Fibroblast of mammary gland (primary cell): ENCODE measurements around the gene DCDC2C.

ENCODE experiments used
- DNase-seq: peaks from one replicate; pipeline ENCODE4 v3.0.0-alpha.2; 2010; ENCODE audit warnings: low read depth
- H3K4me3 ChIP-seq: 2 replicates; pipeline ENCODE4 v1.5.1; 2011; ENCODE audit warnings: low read depth, mild to moderate bottlenecking, low read length, moderate library complexity; ENCODE audit not compliant: control insufficient read depth
- TF ChIP-seq, protein P1 (sequence below): conservative IDR thresholded peaks from 2 replicates; pipeline ENCODE4 v1.5.1; 2011; ENCODE audit warnings: low read depth, low read length, inconsistent platforms; ENCODE audit not compliant: control insufficient read depth, insufficient read depth

Gene DCDC2C

DNA sequence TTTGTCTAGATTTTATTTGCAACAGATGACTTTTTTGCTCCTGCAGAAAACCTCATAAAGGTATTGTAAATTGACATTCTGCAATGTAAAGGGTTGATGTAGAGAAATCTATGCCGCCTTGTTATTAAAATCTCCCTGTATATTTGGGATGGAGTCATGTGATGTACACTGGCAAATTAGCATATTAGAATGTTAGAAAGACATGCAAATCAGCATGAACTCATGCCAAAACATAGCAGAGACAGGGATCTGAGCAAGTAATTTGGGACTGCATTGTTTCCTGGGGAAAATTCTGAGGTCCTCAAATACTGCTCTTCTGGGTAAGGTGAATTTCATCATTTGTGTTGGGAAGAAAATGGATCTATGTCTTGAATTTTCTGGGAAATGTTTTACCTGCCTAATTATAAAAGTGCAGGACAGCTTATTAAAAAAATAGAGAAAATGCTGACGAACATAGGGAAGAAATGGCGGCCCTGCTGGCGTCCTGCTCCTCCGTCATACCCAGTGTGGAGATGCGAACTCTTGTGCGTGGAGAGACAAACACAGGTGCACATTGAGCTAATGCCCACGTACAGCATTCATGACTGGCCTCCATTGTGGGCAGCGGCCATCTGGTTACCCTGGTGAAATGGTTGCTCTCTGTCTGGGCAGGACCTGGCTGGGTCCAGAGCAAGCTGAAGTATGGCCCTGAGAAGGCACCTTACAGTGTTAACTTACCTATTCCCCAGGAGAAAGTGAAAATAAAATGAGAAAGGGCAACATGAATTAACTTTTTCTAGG lies 29.1 kb upstream of the DCDC2C start:
- no peak overlapping the region for H3K4me3 ChIP-seq
- TF ChIP-seq, protein P1, sequence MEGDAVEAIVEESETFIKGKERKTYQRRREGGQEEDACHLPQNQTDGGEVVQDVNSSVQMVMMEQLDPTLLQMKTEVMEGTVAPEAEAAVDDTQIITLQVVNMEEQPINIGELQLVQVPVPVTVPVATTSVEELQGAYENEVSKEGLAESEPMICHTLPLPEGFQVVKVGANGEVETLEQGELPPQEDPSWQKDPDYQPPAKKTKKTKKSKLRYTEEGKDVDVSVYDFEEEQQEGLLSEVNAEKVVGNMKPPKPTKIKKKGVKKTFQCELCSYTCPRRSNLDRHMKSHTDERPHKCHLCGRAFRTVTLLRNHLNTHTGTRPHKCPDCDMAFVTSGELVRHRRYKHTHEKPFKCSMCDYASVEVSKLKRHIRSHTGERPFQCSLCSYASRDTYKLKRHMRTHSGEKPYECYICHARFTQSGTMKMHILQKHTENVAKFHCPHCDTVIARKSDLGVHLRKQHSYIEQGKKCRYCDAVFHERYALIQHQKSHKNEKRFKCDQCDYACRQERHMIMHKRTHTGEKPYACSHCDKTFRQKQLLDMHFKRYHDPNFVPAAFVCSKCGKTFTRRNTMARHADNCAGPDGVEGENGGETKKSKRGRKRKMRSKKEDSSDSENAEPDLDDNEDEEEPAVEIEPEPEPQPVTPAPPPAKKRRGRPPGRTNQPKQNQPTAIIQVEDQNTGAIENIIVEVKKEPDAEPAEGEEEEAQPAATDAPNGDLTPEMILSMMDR, result no peak
- no peak for DNase-seq

DNA sequence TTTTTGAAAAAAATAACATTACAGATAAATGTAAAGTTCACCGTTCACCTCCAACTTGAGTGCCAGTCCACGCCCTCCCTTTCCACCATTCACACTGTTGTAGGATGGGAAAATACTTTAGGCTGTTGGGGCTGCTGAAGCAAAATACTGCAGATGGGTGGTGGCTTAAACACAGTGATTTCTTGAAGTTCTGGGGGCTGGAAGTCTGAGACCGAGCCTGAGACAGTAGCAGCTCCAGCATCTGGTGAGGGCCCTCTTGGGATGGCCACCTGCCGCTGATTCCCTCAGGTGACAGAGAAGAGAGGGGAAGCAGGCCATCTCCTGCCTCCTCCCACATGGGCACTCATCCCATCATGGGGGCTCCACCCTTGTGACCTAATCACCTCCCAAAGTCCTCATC lies 27.7 kb upstream of the DCDC2C start:
- no peak overlapping the region for H3K4me3 ChIP-seq
- TF ChIP-seq, protein P1, result no peak
- no peak for DNase-seq

DNA sequence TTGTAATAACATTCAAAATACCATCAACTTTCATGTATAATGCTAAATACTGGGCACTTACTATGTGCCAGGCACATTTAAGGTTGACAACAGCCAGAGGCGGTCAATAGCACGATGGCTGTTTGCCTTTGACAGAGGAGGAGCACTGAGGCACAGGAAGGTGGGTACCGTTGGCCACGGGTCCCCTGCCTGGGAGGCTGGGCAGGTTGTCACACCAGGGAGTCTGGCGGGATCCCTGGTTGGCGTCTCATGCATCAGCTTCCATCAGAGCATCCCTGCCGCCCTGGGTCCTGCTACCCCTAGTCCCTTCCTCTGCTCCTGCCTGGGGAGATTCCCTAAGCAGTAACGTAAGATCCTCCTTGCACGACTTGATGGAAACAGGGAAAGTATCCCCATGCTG lies 25.9 kb upstream of the DCDC2C start:
- no peak for DNase-seq
- TF ChIP-seq, protein P1, result no peak
- H3K4me3 ChIP-seq, result no peak overlapping the region

DNA sequence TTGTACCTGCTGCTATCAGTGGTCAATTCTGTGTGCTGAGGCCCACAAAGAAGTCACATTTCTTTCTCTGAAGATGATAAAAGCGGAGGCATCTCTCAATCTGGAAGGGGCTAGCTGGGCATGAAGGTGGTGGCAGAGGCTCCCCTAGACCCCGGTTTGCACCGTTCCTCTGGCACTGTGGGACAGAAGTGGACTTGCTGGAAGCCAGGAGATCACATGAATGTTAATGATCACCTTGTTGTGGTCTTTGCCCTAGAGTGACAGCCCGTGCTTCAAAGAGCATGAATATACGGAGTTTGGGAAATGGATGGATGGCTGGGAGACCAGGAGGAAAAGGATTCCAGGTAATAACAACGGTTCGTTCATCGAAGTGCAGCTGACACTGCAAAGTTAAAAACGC lies 25.2 kb upstream of the DCDC2C start:
- H3K4me3 ChIP-seq, result no peak overlapping the region
- no peak for DNase-seq
- TF ChIP-seq, protein P1, result no peak

DNA sequence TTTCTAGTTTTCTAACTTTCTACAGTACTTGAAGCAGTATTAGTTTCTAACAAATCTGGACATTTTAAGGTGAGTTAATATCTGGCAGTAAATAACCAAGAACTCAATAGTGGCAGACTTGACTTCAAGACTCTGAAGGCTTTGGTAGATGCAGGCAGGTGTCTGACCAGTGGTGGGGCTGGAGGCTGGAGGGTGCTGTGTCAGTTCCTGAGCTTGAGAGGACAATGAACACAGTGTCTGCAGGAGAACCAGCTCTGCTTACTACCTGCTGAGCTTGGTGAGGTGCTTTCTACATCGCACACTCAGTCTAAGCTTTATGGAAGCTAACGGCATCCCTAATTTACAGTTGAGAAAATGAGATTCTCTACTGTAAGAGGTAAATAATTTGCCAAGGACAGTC lies 24.2 kb upstream of the DCDC2C start:
- no peak for DNase-seq

DNA sequence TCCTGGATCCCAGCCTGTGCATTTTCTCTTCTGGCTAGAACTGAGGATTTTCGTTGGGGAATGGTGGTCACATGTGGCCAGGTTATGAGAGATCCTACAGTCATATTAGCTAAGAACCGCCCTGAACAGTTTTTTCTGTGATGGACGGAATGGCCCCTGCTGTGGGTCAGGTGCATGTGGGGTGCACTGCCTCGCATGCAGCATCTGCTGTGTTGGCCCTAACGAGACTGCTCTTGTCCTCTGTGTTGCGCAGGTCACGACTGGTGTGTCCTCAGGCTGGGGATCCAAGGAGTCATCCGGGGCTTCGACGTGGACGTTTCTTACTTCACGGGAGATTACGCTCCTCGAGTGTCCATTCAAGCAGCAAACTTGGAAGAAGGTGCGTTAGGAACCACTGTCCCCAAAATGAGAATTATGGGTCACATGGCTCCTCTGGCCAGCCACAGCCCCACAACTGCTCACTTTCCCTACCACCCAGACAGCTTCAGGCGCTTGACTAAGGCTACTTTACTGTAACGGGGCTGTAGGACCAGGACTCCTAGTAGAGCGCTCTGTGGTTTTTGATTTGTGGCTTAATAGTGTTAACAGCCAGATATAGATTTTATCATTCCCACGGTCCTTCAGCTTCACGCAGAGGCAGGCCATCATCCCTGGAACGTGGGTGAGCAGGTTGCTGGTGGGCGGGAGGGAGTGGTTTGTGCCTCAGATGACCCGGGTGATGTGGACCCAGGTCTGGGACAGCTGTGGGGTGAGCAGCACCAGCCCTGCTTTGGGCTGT lies 23.6 kb upstream of the DCDC2C start:
- H3K4me3 ChIP-seq, result no peak overlapping the region
- no peak for DNase-seq
- TF ChIP-seq, protein P1, result no peak

More for the DNA sequence above, 24.2 kb upstream of the DCDC2C start:
- no peak overlapping the region for H3K4me3 ChIP-seq
- TF ChIP-seq, protein P1, result no peak
